A549 (cell line): Measurements from ENCODE around the gene MGAT4D. TPM values are rescaled to one million over a fixed set of nuclear protein-coding genes. Genes with fewer than 3 reads are reported as not detected.

Experiments used
- ATAC-seq, 2 experiments: fragments of 200-7000 bp in 1 of 2; fragments of >200 bp in 1 of 2; cut with Nextera tagmentation in 1 of 2; cut with Tn5 transposase in 1 of 2; 3 replicates each; pipeline versions ENCODE4 v1.8.0 to v1.9.1; 2018 to 2020; ENCODE audit warnings: mild to moderate bottlenecking in 1 of 2, moderate library complexity in 1 of 2
- CTCF ChIA-PET: fragments of 300-600 bp; sonication (Branson Sonifier 250); formaldehyde crosslinking; extraction: SDS; loops from one replicate; lab custom pipeline; 2021; ENCODE audit warnings: antibody characterized with exemption, inconsistent platforms; lab: Yijun Ruan, JAX
- POLR2A ChIA-PET: fragments of 350-600 bp; formaldehyde crosslinking; extraction: SDS; loops from one replicate; lab custom pipeline; 2021; ENCODE audit warnings: antibody characterized with exemption, inconsistent platforms; lab: Yijun Ruan, JAX
- DNase-seq, 2 experiments: peaks; one replicate each; pipeline versions ENCODE4 v3.0.0 to v3.0.0-alpha.2; 2011 to 2016; ENCODE audit warnings: low read depth in 1 of 2, low spot score in 1 of 2
- FAIRE-seq: peaks from 2 replicates; lab custom pipeline; 2011; peaks lifted over from hg19 to GRCh38; lab: Jason Lieb, UNC
- H3K27ac ChIP-seq, 2 experiments: fragments of >200 bp; sonication (Bioruptor Twin); formaldehyde crosslinking; 3 replicates each; pipeline ENCODE4 v1.5.1; 2016 to 2017
- H3K4me1 ChIP-seq: fragments of >200 bp; sonication (Bioruptor Twin); formaldehyde crosslinking; 3 replicates; pipeline ENCODE4 v1.6.1; 2016
- H3K4me2 ChIP-seq: fragments of >200 bp; sonication (Bioruptor Twin); formaldehyde crosslinking; 3 replicates; pipeline ENCODE4 v1.6.1; 2016
- H3K4me3 ChIP-seq: fragments of >200 bp; sonication (Bioruptor Twin); formaldehyde crosslinking; 3 replicates; pipeline ENCODE4 v1.5.1; 2016
- H3K9me3 ChIP-seq: fragments of >200 bp; sonication (Bioruptor Twin); formaldehyde crosslinking; 3 replicates; pipeline ENCODE4 v1.6.1; 2016
- BCL3 ChIP-seq: fragments of >200 bp; sonication (Bioruptor Twin); formaldehyde crosslinking; IDR thresholded peaks from 3 replicates; pipeline ENCODE4 v1.6.1; 2016
- BHLHE40 ChIP-seq: IDR thresholded peaks from 2 replicates; pipeline ENCODE4 v1.6.1; 2012; ENCODE audit warnings: low read depth, low read length, inconsistent platforms
- CBX2 ChIP-seq: fragments of 200-600 bp; sonication (generic); IDR thresholded peaks from 2 replicates; pipeline ENCODE4 v1.6.1; 2016; ENCODE audit warnings: low read depth, mild to moderate bottlenecking, borderline replicate concordance
- CEBPB ChIP-seq, 2 experiments: fragments of >200 bp in 1 of 2; sonication (Bioruptor Twin) in 1 of 2; formaldehyde crosslinking in 1 of 2; IDR thresholded peaks; 2 replicates each; pipeline ENCODE4 v1.6.1; 2012 to 2016
- CHD4 ChIP-seq: fragments of 200-600 bp; sonication (generic); IDR thresholded peaks from 2 replicates; pipeline ENCODE4 v1.6.1; 2016; ENCODE audit warnings: antibody characterized with exemption, mild to moderate bottlenecking, borderline replicate concordance
- EHMT2 ChIP-seq: fragments of 200-600 bp; sonication (generic); IDR thresholded peaks from 2 replicates; pipeline ENCODE4 v1.6.1; 2016; ENCODE audit warnings: antibody characterized with exemption, low read depth, mild to moderate bottlenecking, moderate library complexity
- ELK1 ChIP-seq: fragments of 150-350 bp; IDR thresholded peaks from 2 replicates; pipeline ENCODE4 v1.6.1; 2014; ENCODE audit warnings: low read depth, mild to moderate bottlenecking, low read length
- ESRRA ChIP-seq: fragments of 150-350 bp; IDR thresholded peaks from 2 replicates; pipeline ENCODE4 v1.6.1; 2014; ENCODE audit warnings: mild to moderate bottlenecking, low read length, borderline replicate concordance
- FOXS1 ChIP-seq: fragments of 250-450 bp; sonication (Bioruptor Pico); IDR thresholded peaks from 2 replicates; pipeline ENCODE4 v1.5.0; 2020; ENCODE audit warnings: mild to moderate bottlenecking, moderate library complexity
- GATA3 ChIP-seq: IDR thresholded peaks from 2 replicates; pipeline ENCODE4 v1.6.1; 2012; ENCODE audit warnings: borderline replicate concordance
- HDAC2 ChIP-seq: fragments of 200-600 bp; sonication (generic); IDR thresholded peaks from 2 replicates; pipeline ENCODE4 v1.6.1; 2016
- HES2 ChIP-seq: fragments of >200 bp; sonication (Bioruptor Twin); formaldehyde crosslinking; IDR thresholded peaks from 2 replicates; pipeline ENCODE4 v1.6.1; 2016
- HOXB13 ChIP-seq: fragments of 250-450 bp; sonication (Bioruptor Pico); IDR thresholded peaks from 2 replicates; pipeline ENCODE4 v1.5.0; 2020; ENCODE audit warnings: low read depth, mild to moderate bottlenecking, moderate library complexity
- KDM1A ChIP-seq: fragments of 200-600 bp; sonication (generic); IDR thresholded peaks from 2 replicates; pipeline ENCODE4 v1.6.1; 2016; ENCODE audit warnings: low read depth, mild to moderate bottlenecking
- KDM5A ChIP-seq: fragments of 200-600 bp; sonication (generic); IDR thresholded peaks from 2 replicates; pipeline ENCODE4 v1.6.1; 2016; ENCODE audit warnings: antibody characterized with exemption, mild to moderate bottlenecking
- MAX ChIP-seq: IDR thresholded peaks from 2 replicates; pipeline ENCODE4 v1.6.1; 2012
- MYC ChIP-seq: IDR thresholded peaks from 2 replicates; pipeline ENCODE4 v1.6.1; 2012; ENCODE audit warnings: mild to moderate bottlenecking, inconsistent platforms, low read length, improper control_type of control experiment, borderline replicate concordance
- NFE2L2 ChIP-seq: fragments of 150-350 bp; conservative IDR thresholded peaks from 2 replicates; pipeline ENCODE4 v1.6.1; 2014; ENCODE audit warnings: low read length
- NR3C1 ChIP-seq: fragments of >200 bp; sonication (Bioruptor Twin); formaldehyde crosslinking; IDR thresholded peaks from 3 replicates; pipeline ENCODE4 v1.6.1; 2017
- PBX3 ChIP-seq: IDR thresholded peaks from 2 replicates; pipeline ENCODE4 v1.6.1; 2012
- POLR2AphosphoS2 ChIP-seq: conservative IDR thresholded peaks from 2 replicates; pipeline ENCODE4 v1.6.1; 2012; ENCODE audit warnings: low read length, improper control_type of control experiment, inconsistent platforms
- RAD21 ChIP-seq, 2 experiments: fragments of >200 bp in 1 of 2; sonication (Bioruptor Twin) in 1 of 2; formaldehyde crosslinking in 1 of 2; IDR thresholded peaks in 1 of 2; conservative IDR thresholded peaks in 1 of 2; 2 replicates in 1 of 2; 3 replicates in 1 of 2; pipeline ENCODE4 v1.6.1; 2012 to 2018; ENCODE audit warnings: inconsistent platforms in 1 of 2
- RARB ChIP-seq: fragments of 250-450 bp; sonication (Bioruptor Pico); IDR thresholded peaks from 2 replicates; pipeline ENCODE4 v1.8.0; 2021; ENCODE audit warnings: mild to moderate bottlenecking, moderate library complexity
- RCOR1 ChIP-seq: fragments of 150-350 bp; IDR thresholded peaks from 2 replicates; pipeline ENCODE4 v1.6.1; 2014; ENCODE audit warnings: antibody characterized with exemption, low read length, low read depth
- RNF2 ChIP-seq: fragments of 200-600 bp; sonication (generic); IDR thresholded peaks from 2 replicates; pipeline ENCODE4 v1.6.1; 2016; ENCODE audit warnings: low read depth, mild to moderate bottlenecking, antibody characterized with exemption, moderate library complexity, borderline replicate concordance
- SMC3 ChIP-seq: fragments of >200 bp; sonication (Bioruptor Twin); formaldehyde crosslinking; IDR thresholded peaks from 3 replicates; pipeline ENCODE4 v1.6.1; 2018; ENCODE audit warnings: inconsistent platforms
- TFCP2L1 ChIP-seq: fragments of 250-450 bp; sonication (Bioruptor Pico); IDR thresholded peaks from 2 replicates; pipeline ENCODE4 v1.5.0; 2021; ENCODE audit warnings: mild to moderate bottlenecking
- TP53 ChIP-seq: fragments of 250-450 bp; sonication (Bioruptor Pico); IDR thresholded peaks from 2 replicates; pipeline ENCODE4 v1.5.0; 2021; ENCODE audit warnings: mild to moderate bottlenecking, moderate library complexity
- ZC3H11A ChIP-seq: fragments of 450-650 bp; IDR thresholded peaks from 2 replicates; pipeline ENCODE4 v1.6.1; 2014; ENCODE audit warnings: antibody characterized with exemption, mild to moderate bottlenecking
- ZFP36 ChIP-seq: fragments of 450-650 bp; IDR thresholded peaks from 2 replicates; pipeline ENCODE4 v1.6.1; 2014; ENCODE audit warnings: borderline replicate concordance; ENCODE audit not compliant: partially characterized antibody
- ZSCAN20 ChIP-seq: fragments of 250-450 bp; sonication (Bioruptor Pico); IDR thresholded peaks from 2 replicates; pipeline ENCODE4 v1.8.0; 2022; ENCODE audit warnings: mild to moderate bottlenecking, moderate library complexity
- WGBS: methylation state at CpG from one replicate; pipeline ENCODE4 v1.1.6; 2017; ENCODE audit errors: missing lambda C conversion rate; 5-methylcytosine and 5-hydroxymethylcytosine counted together
- polyA plus RNA-seq, 4 experiments: library from polyadenylated mRNA; depleted of rRNA in 3 of 4; stranded (reverse); fragments of >200 nt; fragmentation: RNase III in 1 of 4; extraction: RNeasy Plus Mini Kit Qiagen cat#74134 plus additional on column Dnase treatment in 1 of 4; gene quantifications; 2 replicates in 3 of 4; 3 replicates in 1 of 4; pipeline ENCODE4 v1.2.3, GENCODE V29; 2011 to 2017

MGAT4D gene
- polyA plus RNA-seq, 2 of the 4 experiments (the other 2 are of a cell fraction), result not detected

GRCh38 chr4:140497405-140497746 lies 717 bp downstream of the MGAT4D start:
- DNase-seq, result no peak
- no peak overlapping the region for H3K4me2 ChIP-seq
- 80% methylated on average over 11 of the region's 11 CpGs for WGBS
- TF ChIP-seq TFCP2L1, result no peak
- TF ChIP-seq BCL3, result no peak
- TF ChIP-seq CHD4, result no peak
- TF ChIP-seq RARB (CRISPR knock-in tag), result no peak
- TF ChIP-seq, all 56 proteins: peak for 0
- no peak for ATAC-seq
- no peaks in the 10 kb centered on the region for H3K4me1 ChIP-seq
- CTCF ChIA-PET, result interaction anchor here (1.8 kb wide), 1 partner anchor 137 kb away, joined by 5 read pairs; no protein-coding TSS in a partner anchor
- H3K27ac ChIP-seq, result no peak overlapping the region
- H3K4me3 ChIP-seq, result no peak overlapping the region
- no peaks in the 10 kb centered on the region for H3K9me3 ChIP-seq
- FAIRE-seq, result no peak
- POLR2A ChIA-PET, result no interaction called here

- FAIRE-seq (no peak), ATAC-seq (no peak), DNase-seq (no peak)
- TF ChIP-seq MAX (no peak), CEBPB (IDR thresholded peaks at IDR 0.05) (no peak), RNF2 (no peak), RAD21 (conservative IDR thresholded peaks at IDR 0.05 in 1 of 2, IDR thresholded peaks at IDR 0.05 in 1 of 2) (no peak), TP53 (CRISPR knock-in tag) (no peak), FOXS1 (no peak), EHMT2 (no peak), ESRRA (no peak), PBX3 (no peak), KDM5A (no peak), GATA3 (no peak), CBX2 (no peak), RARB (CRISPR knock-in tag) (no peak), HDAC2 (no peak), NR3C1 (no peak), HES2 (no peak), BHLHE40 (no peak)
- Histone ChIP-seq H3K4me2 (no peak overlapping the region), H3K27ac (no peak overlapping the region), H3K4me1 (no peaks in the 10 kb centered on the region), H3K9me3 (no peaks in the 10 kb centered on the region; the same call in 2 of the 3 replicates), H3K4me3 (no peak overlapping the region)
- CTCF ChIA-PET, result no interaction called here
- WGBS, result 13% methylated on average over 1 of the region's 1 CpG
- POLR2A ChIA-PET, result no interaction called here
These were observed 12.2 kb downstream of the MGAT4D start for GRCh38 chr4:140485939-140486338.

- ChIA-PET CTCF (interaction anchor here (1.3 kb wide), 1 partner anchor 56 kb away, joined by 3 read pairs; the partner anchor contains the start of gene CLGN), POLR2A (no interaction called here)
- H3K9me3 ChIP-seq, result no peaks in the 10 kb centered on the region; the same call in 2 of the 3 replicates
- ATAC-seq, result no peak
- DNase-seq, result no peak
- H3K4me2 ChIP-seq, result no peak overlapping the region
- no peak overlapping the region for H3K4me3 ChIP-seq
- no peak overlapping the region for H3K27ac ChIP-seq
- WGBS, result 21% methylated on average over 4 of the region's 4 CpGs
- TF ChIP-seq ZC3H11A, result no peak
- no peak for TF ChIP-seq HES2
- no peak for TF ChIP-seq ZFP36
- TF ChIP-seq HOXB13 (CRISPR knock-in tag), result no peak
- no peak for TF ChIP-seq ZSCAN20
- no peak for TF ChIP-seq SMC3
- no peak for TF ChIP-seq RCOR1
- TF ChIP-seq HDAC2, result no peak
- no peak for TF ChIP-seq GATA3
- TF ChIP-seq POLR2AphosphoS2, result no peak
- no peak for TF ChIP-seq KDM1A
- no peak for TF ChIP-seq ELK1
- TF ChIP-seq NFE2L2, result no peak
- TF ChIP-seq MYC, result no peak
- TF ChIP-seq PBX3, result no peak
- no peak for TF ChIP-seq RAD21 (conservative IDR thresholded peaks at IDR 0.05 in 1 of 2, IDR thresholded peaks at IDR 0.05 in 1 of 2)
- TF ChIP-seq, all 56 proteins: peak for 0
- no peak for FAIRE-seq
- no peaks in the 10 kb centered on the region for H3K4me1 ChIP-seq
These were observed 14.6 kb downstream of the MGAT4D start for GRCh38 chr4:140483445-140483844.
